Sciatic nerve (tissue), 2 donors: ENCODE data around the gene IRF1. TPM values are rescaled to one million over a fixed set of nuclear protein-coding genes. Genes with fewer than 3 reads are reported as not detected.
"Not testable (repeated sequence)": the region's sequence is repeated elsewhere in the genome, so short reads cannot be mapped to it uniquely, and the experiment has no call there.

ENCODE experiments used
- ATAC-seq: fragments of 200-7000 bp; cut with Tn5 transposase; one replicate; pipeline ENCODE4 v1.9.1; 2020; ENCODE audit warnings: mild to moderate bottlenecking, moderate library complexity
- DNase-seq: peaks from one replicate; pipeline ENCODE4 v3.0.0-alpha.2; 2020; ENCODE audit warnings: low spot score
- intact Hi-C: fragments of 100-400 bp; cut with DNase I; formaldehyde crosslinking; loops from one replicate; pipeline ENCODE4 v1.14.2; 2022
- total RNA-seq: library from RNA; stranded (reverse); fragmentation: NEBNext Ultra II Directional; extraction: Animal tissue kit (Norgen Biotek cat#: 25700); gene quantifications from one replicate; pipeline ENCODE4 v1.2.1, GENCODE V29; 2021
- donor health status: DM: no; HTN: no; CAD: no.
- donor health status: DM: no; HTN: no; CAD: no.

IRF1 gene
- total RNA-seq, 1 donor from 2014 or later, result 52.2 TPM

GRCh38 chr5:132489871-132490483, 596 bp downstream of the IRF1 start:
- DNase-seq, result peak; percentile 83
- intact Hi-C loops, result loop anchor here (10.0 kb wide), 1 partner anchor 65 kb away; no protein-coding TSS in a partner anchor
- peak; percentile 28 for ATAC-seq

- ATAC-seq, result no peak
- peak; percentile 54 for DNase-seq
- intact Hi-C loops, result loop anchor here (10.0 kb wide), 1 partner anchor 64 kb away; no protein-coding TSS in a partner anchor
These were observed 1.4 kb downstream of the IRF1 start for GRCh38 chr5:132489051-132489770.

- ATAC-seq, result no peak
- intact Hi-C loops, result loop anchor here (10.0 kb wide), 1 partner anchor 64 kb away; no protein-coding TSS in a partner anchor
- no peak for DNase-seq
These were observed 2.0 kb downstream of the IRF1 start for GRCh38 chr5:132488590-132488989.

GRCh38 chr5:132487841-132488555, 2.6 kb downstream of the IRF1 start:
- DNase-seq (peak; percentile 46), ATAC-seq (no peak)
- intact Hi-C loops, result loop anchor here (10.0 kb wide), 1 partner anchor 63 kb away; no protein-coding TSS in a partner anchor

- ATAC-seq, result no peak
- intact Hi-C loops, result loop anchor here (10.0 kb wide), 1 partner anchor 62 kb away; no protein-coding TSS in a partner anchor
- peak; percentile 35 for DNase-seq
These were observed 3.5 kb downstream of the IRF1 start for GRCh38 chr5:132487095-132487428.

GRCh38 chr5:132486318-132487094, 4.1 kb downstream of the IRF1 start:
- DNase-seq (peak; percentile 55), ATAC-seq (no peak)
- intact Hi-C loops, result loop anchor here (10.0 kb wide), 1 partner anchor 62 kb away; no protein-coding TSS in a partner anchor

- ATAC-seq, result no peak
- DNase-seq, result peak; percentile 48
- intact Hi-C loops, result loop anchor here (10.0 kb wide), 1 partner anchor 61 kb away; no protein-coding TSS in a partner anchor
These were observed 4.8 kb downstream of the IRF1 start for GRCh38 chr5:132485641-132486317.

- ATAC-seq, result not testable (repeated sequence)
- peak; percentile 35 for DNase-seq
These were observed 5.5 kb downstream of the IRF1 start for GRCh38 chr5:132484876-132485640.

GRCh38 chr5:132484391-132484725, 6.2 kb downstream of the IRF1 start:
- DNase-seq, result peak; percentile 43
- no peak for ATAC-seq

More at GRCh38 chr5:132484876-132485640, 5.5 kb downstream of the IRF1 start:
- intact Hi-C loops, result loop anchor here (10.0 kb wide), 1 partner anchor 60 kb away; no protein-coding TSS in a partner anchor

GRCh38 chr5:132483661-132484390, 6.7 kb downstream of the IRF1 start:
- peak; percentile 35 for DNase-seq
- no peak for ATAC-seq
- intact Hi-C loops, result loop anchor here (10.0 kb wide), 1 partner anchor 59 kb away; no protein-coding TSS in a partner anchor

More at GRCh38 chr5:132484391-132484725, 6.2 kb downstream of the IRF1 start:
- intact Hi-C loops, result loop anchor here (10.0 kb wide), 1 partner anchor 60 kb away; no protein-coding TSS in a partner anchor

GRCh38 chr5:132483101-132483500, 7.5 kb downstream of the IRF1 start:
- DNase-seq (peak; percentile 28), ATAC-seq (no peak)
- intact Hi-C loops, result loop anchor here (10.0 kb wide), 1 partner anchor 58 kb away; no protein-coding TSS in a partner anchor

- ATAC-seq, result no peak
- no peak for DNase-seq
- intact Hi-C loops, result loop anchor here (10.0 kb wide), 1 partner anchor 57 kb away; no protein-coding TSS in a partner anchor
These were observed 8.9 kb downstream of the IRF1 start for GRCh38 chr5:132481596-132482211.

- DNase-seq, result no peak
- no peak for ATAC-seq
- intact Hi-C loops, result loop anchor here (10.0 kb wide), 1 partner anchor 56 kb away; no protein-coding TSS in a partner anchor
These were observed 9.5 kb downstream of the IRF1 start for GRCh38 chr5:132480893-132481595.

- DNase-seq (no peak), ATAC-seq (no peak)
- intact Hi-C loops, result loop anchor here (10.0 kb wide), 1 partner anchor 56 kb away; no protein-coding TSS in a partner anchor
These were observed 10.1 kb downstream of the IRF1 start for GRCh38 chr5:132480546-132480892.

GRCh38 chr5:132480042-132480441, 10.5 kb downstream of the IRF1 start:
- intact Hi-C loops, result loop anchor here (10.0 kb wide), 1 partner anchor 55 kb away; no protein-coding TSS in a partner anchor
- no peak for DNase-seq

More at GRCh38 chr5:132480042-132480441, 10.5 kb downstream of the IRF1 start:
- no peak for ATAC-seq
